GM23248 (cell line): ENCODE results near the gene SENP8. TPM values are rescaled to one million over a fixed set of nuclear protein-coding genes. Genes with fewer than 3 reads are reported as not detected.

ENCODE experiments used
- DNase-seq: peaks from one replicate; pipeline ENCODE4 v3.0.0-alpha.2; 2015
- H2AFZ ChIP-seq: fragments of 200-600 bp; sonication (generic); 2 replicates; pipeline ENCODE4 v1.6.1; 2016; ENCODE audit warnings: antibody characterized with exemption
- H3F3A ChIP-seq: fragments of 200-600 bp; sonication (generic); 2 replicates; pipeline ENCODE4 v1.6.1; 2016; ENCODE audit warnings: mild to moderate bottlenecking, antibody characterized with exemption, mixed run types; ENCODE audit not compliant: insufficient read depth
- H3K27ac ChIP-seq: fragments of 200-600 bp; sonication (generic); 2 replicates; pipeline ENCODE4 v1.5.1; 2016; ENCODE audit warnings: mild to moderate bottlenecking
- H3K27me3 ChIP-seq: fragments of 200-600 bp; sonication (generic); replicated peaks from 2 replicates; pipeline ENCODE4 v1.6.1; 2016; ENCODE audit warnings: mild to moderate bottlenecking; ENCODE audit not compliant: insufficient read depth
- H3K36me3 ChIP-seq: fragments of 200-600 bp; sonication (generic); 2 replicates; pipeline ENCODE4 v1.6.1; 2016; ENCODE audit warnings: low read depth, mild to moderate bottlenecking
- H3K4me1 ChIP-seq: fragments of 200-600 bp; sonication (generic); 2 replicates; pipeline ENCODE4 v1.6.1; 2016; ENCODE audit warnings: mild to moderate bottlenecking; ENCODE audit not compliant: insufficient read depth
- H3K4me2 ChIP-seq: fragments of 200-600 bp; sonication (generic); one replicate; pipeline ENCODE4 v1.6.1; 2016; ENCODE audit warnings: mild to moderate bottlenecking; ENCODE audit not compliant: unreplicated experiment
- H3K4me3 ChIP-seq: fragments of 200-600 bp; sonication (generic); 2 replicates; pipeline ENCODE4 v1.5.1; 2016; ENCODE audit warnings: mild to moderate bottlenecking
- H3K79me2 ChIP-seq: fragments of 200-600 bp; sonication (generic); 2 replicates; pipeline ENCODE4 v1.6.1; 2016; ENCODE audit warnings: mild to moderate bottlenecking; ENCODE audit not compliant: insufficient read depth
- H3K9ac ChIP-seq: fragments of 200-600 bp; sonication (generic); 2 replicates; pipeline ENCODE4 v1.6.1; 2016; ENCODE audit warnings: mild to moderate bottlenecking
- H3K9me2 ChIP-seq: fragments of 200-600 bp; sonication (generic); 2 replicates; pipeline ENCODE4 v1.6.1; 2016; ENCODE audit warnings: mixed run types, mild to moderate bottlenecking, moderate library complexity; ENCODE audit not compliant: insufficient read depth
- H3K9me3 ChIP-seq: fragments of 200-600 bp; sonication (generic); one replicate; pipeline ENCODE4 v1.6.1; 2017; ENCODE audit warnings: low read depth
- H4K20me1 ChIP-seq: fragments of 200-600 bp; sonication (generic); 2 replicates; pipeline ENCODE4 v1.6.0; 2016; ENCODE audit not compliant: insufficient read depth
- EZH2 ChIP-seq: fragments of 200-600 bp; sonication (generic); IDR thresholded peaks from 2 replicates; pipeline ENCODE4 v1.6.1; 2018; ENCODE audit warnings: antibody characterized with exemption, mild to moderate bottlenecking; ENCODE audit not compliant: insufficient read depth, poor library complexity, severe bottlenecking
- EZH2phosphoT487 ChIP-seq: fragments of 200-600 bp; sonication (generic); IDR thresholded peaks from 2 replicates; pipeline ENCODE4 v1.6.1; 2018; ENCODE audit warnings: antibody characterized with exemption, moderate library complexity, mild to moderate bottlenecking, low read depth; ENCODE audit not compliant: insufficient read depth
- WGBS, 2 experiments: methylation state at CpG; one replicate each; pipeline ENCODE4 v1.1.6; 2015 to 2017; ENCODE audit warnings: low lambda C conversion rate in 2 of 2, low coverage in 1 of 2; ENCODE audit errors: missing lambda C conversion rate in 2 of 2; 5-methylcytosine and 5-hydroxymethylcytosine counted together
- in situ Hi-C: fragments of 300-500 bp; cut with MboI; formaldehyde crosslinking; loops from 2 replicates; pipeline ENCODE4 v1.15.0; 2020
- polyA plus RNA-seq: library from polyadenylated mRNA; unstranded; fragments of >200 nt; fragmentation: Nextera tagmentation; extraction: Ambion mirVana; gene quantifications from 2 replicates; pipeline ENCODE4 v1.2.1, GENCODE V29; 2016
- total RNA-seq: library from RNA; depleted of rRNA; stranded (reverse); fragments of >200 nt; shearing (Covaris generic); gene quantifications from 2 replicates; pipeline ENCODE4 v1.2.3, GENCODE V29; 2014

Gene SENP8
- total and polyA plus RNA-seq, 2 experiments from 2014 or later: 2.5 to 3.8 TPM

DNA sequence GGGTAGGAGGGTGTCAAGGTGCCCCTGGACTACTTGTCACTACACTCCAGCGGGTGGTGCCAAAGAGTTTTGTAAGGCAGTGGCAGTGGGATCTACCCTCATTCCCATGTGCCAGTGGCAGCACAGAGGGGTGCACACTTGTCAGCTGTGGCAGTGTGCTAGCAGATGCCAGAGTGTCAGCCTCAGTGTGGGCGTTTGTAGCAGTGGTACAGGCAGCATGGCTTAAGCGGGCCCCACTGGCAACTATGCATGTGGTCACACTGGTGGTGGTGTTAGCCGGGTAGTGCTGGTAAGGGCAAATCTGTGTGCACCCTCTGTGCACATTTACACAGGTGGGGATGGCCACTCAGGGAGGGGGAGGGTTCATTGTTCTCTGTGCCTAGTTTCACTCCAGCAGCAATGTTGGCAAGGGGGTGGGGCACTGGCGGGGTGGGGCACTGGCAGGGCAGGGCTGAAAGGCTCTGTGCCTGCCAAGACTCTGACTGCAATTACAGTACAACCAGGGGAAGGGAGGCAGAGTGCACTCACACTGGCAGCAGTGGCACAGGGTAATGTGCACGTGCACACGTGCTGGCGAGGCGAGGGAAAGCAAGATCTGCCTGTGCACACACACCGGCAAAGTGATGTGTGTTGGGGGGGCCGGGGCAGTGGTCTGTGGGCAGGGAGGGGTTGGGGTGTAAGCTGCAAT lies 32.0 kb upstream of the SENP8 start:
- WGBS, 2 experiments: 92 to 96% methylated on average over 9 to 11 of the region's 11 CpGs
- no peaks in the 10 kb centered on the region for H3K9me3 ChIP-seq
- H3F3A ChIP-seq: no peaks in the 10 kb centered on the region
- in situ Hi-C loops: no loop called here
- H3K4me1 ChIP-seq: no peaks in the 10 kb centered on the region
- H4K20me1 ChIP-seq: 0 out of 2 replicates have a peak, but pooled peaks cover 7% of the 10 kb centered on the region
- no peak overlapping the region for H3K4me3 ChIP-seq
- no peak for TF ChIP-seq EZH2
- no peak for DNase-seq
- H3K4me2 ChIP-seq: no peak overlapping the region
- no peaks in the 10 kb centered on the region for H3K36me3 ChIP-seq
- H3K27ac ChIP-seq: no peak overlapping the region
- no peak overlapping the region for H2AFZ ChIP-seq
- no peaks in the 10 kb centered on the region for H3K27me3 ChIP-seq
- H3K9me2 ChIP-seq: peaks cover 7% of the 10 kb centered on the region; the same call in 1 of the 2 replicates
- H3K79me2 ChIP-seq: peaks cover 60% of the 10 kb centered on the region
- H3K9ac ChIP-seq: no peak overlapping the region

DNA sequence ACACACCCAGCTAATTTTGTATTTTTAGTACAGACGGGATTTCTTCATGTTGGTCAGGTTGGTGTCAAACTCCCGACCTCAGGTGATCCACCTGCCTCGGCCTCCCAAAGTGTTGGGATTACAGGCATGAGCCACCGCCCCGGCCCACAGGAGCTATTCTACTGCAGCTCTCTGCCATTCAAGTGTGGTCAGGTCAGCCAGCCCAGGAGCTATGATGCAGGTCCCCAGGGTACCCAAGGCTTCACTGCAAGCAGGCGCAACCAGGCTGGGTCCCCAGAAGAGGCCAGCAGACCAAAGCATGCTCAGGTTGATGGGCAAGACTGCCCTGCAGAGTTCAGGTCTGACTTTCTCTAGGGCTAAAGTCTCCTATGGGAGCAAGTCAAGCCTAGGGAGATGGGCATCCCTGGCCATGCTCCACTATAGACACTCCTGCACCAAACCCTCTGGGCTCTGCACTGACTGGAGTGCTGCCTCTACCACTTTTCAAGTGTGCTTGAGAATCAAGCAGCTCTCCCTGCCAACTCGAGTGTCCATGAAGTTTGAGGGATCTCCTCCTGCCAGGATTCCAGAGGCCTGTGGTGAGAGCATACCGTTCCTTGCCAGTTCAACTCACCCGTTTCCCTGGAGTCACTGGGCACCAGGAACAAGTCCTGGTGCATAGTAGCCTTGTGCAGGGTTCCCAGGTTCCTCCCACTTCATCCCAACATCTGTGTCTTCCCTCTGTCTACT lies 31.1 kb upstream of the SENP8 start:
- Histone ChIP-seq H3K27ac (no peak overlapping the region), H3K9me2 (peaks cover 7% of the 10 kb centered on the region; the same call in 1 of the 2 replicates), H3F3A (no peaks in the 10 kb centered on the region), H3K79me2 (peaks cover 68% of the 10 kb centered on the region), H2AFZ (no peak overlapping the region), H3K4me3 (no peak overlapping the region), H3K36me3 (no peaks in the 10 kb centered on the region), H3K9me3 (no peaks in the 10 kb centered on the region), H3K4me1 (no peaks in the 10 kb centered on the region), H3K27me3 (no peaks in the 10 kb centered on the region), H3K9ac (no peak overlapping the region), H4K20me1 (0 out of 2 replicates have a peak, but pooled peaks cover 7% of the 10 kb centered on the region), H3K4me2 (no peak overlapping the region)
- WGBS, 2 experiments: 90 to 93% methylated on average over 9 of the region's 9 CpGs
- no peak for DNase-seq
- in situ Hi-C loops: no loop called here
- no peak for TF ChIP-seq EZH2phosphoT487
- no peak for TF ChIP-seq EZH2

DNA sequence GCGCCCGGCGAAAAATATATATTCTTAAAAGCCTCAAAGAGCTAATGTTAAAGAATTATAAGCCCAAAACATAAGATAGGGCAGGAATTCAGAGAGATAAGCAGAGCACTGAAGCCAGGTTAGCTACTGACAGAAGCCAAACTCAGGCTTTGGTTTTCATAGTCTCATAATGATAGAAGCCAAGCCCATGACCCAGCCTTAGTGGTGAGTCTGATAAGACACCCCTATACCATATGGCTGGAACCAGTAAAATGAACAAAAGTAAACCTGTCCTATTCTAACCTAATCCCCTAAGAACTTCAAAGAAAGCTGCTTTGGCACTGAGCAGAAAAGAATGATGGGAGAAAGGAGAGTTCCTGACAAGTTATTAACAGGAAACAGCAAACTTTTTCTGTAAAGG lies 26.2 kb upstream of the SENP8 start:
- H3K4me2 ChIP-seq: no peak overlapping the region
- no peak overlapping the region for H3K27ac ChIP-seq
- no peaks in the 10 kb centered on the region for H3K36me3 ChIP-seq
- no peaks in the 10 kb centered on the region for H3K27me3 ChIP-seq
- 0 out of 2 replicates have a peak, but pooled peaks cover 7% of the 10 kb centered on the region for H4K20me1 ChIP-seq
- peaks cover 95% of the 10 kb centered on the region for H3K79me2 ChIP-seq
- TF ChIP-seq EZH2 (no peak), EZH2phosphoT487 (no peak)
- WGBS, 2 experiments: 98 to 100% methylated on average over 3 of the region's 3 CpGs
- DNase-seq: no peak
- no peaks in the 10 kb centered on the region for H3K4me1 ChIP-seq
- no peaks in the 10 kb centered on the region for H3F3A ChIP-seq
- no peaks in the 10 kb centered on the region for H3K9me3 ChIP-seq
- no peaks in the 10 kb centered on the region for H3K9me2 ChIP-seq
- no peak overlapping the region for H2AFZ ChIP-seq
- no peak overlapping the region for H3K4me3 ChIP-seq
- H3K9ac ChIP-seq: no peak overlapping the region
- in situ Hi-C loops: no loop called here

DNA sequence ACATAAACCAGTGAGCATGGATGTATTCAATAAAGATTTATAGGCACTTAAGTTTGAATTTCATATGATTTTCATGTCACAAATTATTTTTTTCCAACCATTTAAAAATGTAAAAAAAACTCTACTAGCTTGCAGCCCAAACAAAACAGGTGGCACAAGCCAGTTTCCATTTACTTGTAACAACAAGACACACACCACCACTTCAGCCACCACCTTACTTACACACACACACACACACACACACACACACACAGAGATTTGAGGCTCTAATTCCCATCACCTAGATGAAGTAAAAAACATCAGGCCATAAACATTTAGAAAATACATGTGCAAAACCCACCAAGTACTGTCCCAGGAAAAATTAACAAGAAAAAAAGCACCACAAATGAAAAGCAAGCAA lies 25.5 kb upstream of the SENP8 start:
- TF ChIP-seq EZH2phosphoT487: no peak
- TF ChIP-seq EZH2: no peak
- no peak for DNase-seq
- no peak overlapping the region for H3K4me2 ChIP-seq
- no peaks in the 10 kb centered on the region for H3K27me3 ChIP-seq
- H3K9me2 ChIP-seq: no peaks in the 10 kb centered on the region
- no peaks in the 10 kb centered on the region for H3K9me3 ChIP-seq
- H3K79me2 ChIP-seq: peaks cover 95% of the 10 kb centered on the region
- no peak overlapping the region for H3K27ac ChIP-seq
- no peaks in the 10 kb centered on the region for H3F3A ChIP-seq
- no peak overlapping the region for H3K9ac ChIP-seq
- H2AFZ ChIP-seq: no peak overlapping the region
- 0 out of 2 replicates have a peak, but pooled peaks cover 9% of the 10 kb centered on the region for H4K20me1 ChIP-seq
- H3K36me3 ChIP-seq: no peaks in the 10 kb centered on the region
- in situ Hi-C loops: no loop called here
- no peak overlapping the region for H3K4me3 ChIP-seq
- no peaks in the 10 kb centered on the region for H3K4me1 ChIP-seq
